ENCODE measurements around the gene TMEM253. TPM values are rescaled to one million over a fixed set of nuclear protein-coding genes. Genes with fewer than 3 reads are reported as not detected.

Gene TMEM253
- total and polyA plus RNA-seq, 4 donors, result 0.14 to 0.25 (median 0.19) TPM; not detected in 1

DNA sequence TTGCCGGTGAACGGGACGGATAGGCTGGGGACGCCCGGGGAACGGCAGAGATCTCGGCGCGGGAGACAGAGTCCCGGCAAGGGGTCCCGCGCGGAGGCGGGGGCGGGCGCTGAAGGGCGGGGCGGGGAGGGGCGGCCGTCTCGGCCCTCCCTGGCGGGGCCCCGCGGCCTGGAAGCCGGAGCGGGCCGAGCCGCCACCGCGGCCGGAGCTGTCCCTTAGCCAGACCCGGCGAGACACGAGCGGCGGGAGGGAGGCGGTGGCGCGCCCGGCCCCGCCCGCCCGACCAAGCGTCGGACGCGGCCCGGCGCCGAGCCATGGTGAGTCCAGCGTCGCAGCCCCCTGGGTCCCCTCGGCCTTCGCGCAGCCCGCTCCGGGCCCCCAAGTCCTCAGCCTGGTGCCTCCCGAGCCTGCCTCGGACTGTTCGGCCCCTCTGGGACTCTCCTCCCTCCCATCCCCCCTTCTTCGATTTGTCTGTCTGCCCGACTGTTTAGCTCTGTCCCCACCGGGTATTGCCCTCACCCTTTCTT is 30.7 kb upstream of the TMEM253 start, which contains the start of gene ARHGEF40:
Gene ARHGEF40, plus strand, starts transcription at position 222 of the 527 bp plus-strand sequence. Its CDS starts 93 bp downstream, at position 315.
- DNase-seq (ENCODE audit: low spot score), result peak; percentile 51
- TF ChIP-seq, protein P1, sequence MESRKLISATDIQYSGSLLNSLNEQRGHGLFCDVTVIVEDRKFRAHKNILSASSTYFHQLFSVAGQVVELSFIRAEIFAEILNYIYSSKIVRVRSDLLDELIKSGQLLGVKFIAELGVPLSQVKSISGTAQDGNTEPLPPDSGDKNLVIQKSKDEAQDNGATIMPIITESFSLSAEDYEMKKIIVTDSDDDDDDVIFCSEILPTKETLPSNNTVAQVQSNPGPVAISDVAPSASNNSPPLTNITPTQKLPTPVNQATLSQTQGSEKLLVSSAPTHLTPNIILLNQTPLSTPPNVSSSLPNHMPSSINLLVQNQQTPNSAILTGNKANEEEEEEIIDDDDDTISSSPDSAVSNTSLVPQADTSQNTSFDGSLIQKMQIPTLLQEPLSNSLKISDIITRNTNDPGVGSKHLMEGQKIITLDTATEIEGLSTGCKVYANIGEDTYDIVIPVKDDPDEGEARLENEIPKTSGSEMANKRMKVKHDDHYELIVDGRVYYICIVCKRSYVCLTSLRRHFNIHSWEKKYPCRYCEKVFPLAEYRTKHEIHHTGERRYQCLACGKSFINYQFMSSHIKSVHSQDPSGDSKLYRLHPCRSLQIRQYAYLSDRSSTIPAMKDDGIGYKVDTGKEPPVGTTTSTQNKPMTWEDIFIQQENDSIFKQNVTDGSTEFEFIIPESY (IDR thresholded peaks at IDR 0.05), result no peak

DNA sequence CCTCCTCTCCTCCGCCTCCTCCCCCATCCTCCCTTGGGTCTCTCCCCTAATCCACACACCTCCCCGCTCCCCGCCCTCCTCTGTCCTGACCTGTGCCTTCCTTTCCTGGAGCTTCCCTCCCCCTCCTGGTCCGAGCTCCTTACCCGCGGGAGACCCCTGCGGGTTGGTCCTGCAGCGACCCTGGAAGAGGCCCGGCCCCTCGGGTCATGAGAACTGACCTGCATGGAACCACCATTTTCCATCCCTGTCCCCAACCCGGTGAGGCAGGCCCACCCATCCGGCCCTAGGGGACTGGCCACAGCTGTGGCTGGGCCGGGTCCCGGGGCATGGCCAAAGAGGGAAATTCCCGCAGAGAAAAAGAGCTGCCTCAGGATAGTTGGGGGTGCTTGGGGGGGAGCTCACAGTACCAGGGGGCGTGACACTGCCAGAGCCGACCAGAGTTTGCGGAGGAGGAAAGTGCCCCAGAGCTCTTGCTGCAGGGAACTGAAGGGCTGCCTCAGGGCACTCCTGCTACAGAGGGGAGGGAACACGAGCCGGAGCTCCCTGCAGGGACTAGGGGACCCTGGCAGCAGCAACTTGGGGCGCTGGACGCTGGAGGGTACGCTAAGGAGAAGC is 30.1 kb upstream of the TMEM253 start:
- H3K4me1 ChIP-seq (ENCODE audit: control insufficient read depth in 4 of 4, insufficient read depth in 4 of 4, low read length in 3 of 4), result peaks cover 9 to 56% (median 43%) of the 10 kb centered on the region in 4 donors
- TF ChIP-seq EGR1 (IDR thresholded peaks at IDR 0.05; ENCODE audit: low read depth in 2 of 2) (no peak), TAF1 (conservative IDR thresholded peaks at IDR 0.05) (no peak), RXRA (IDR thresholded peaks at IDR 0.05) (no peak), HNF4A (conservative IDR thresholded peaks at IDR 0.05) (no peak), RAD21 (IDR thresholded peaks at IDR 0.05) (no peak), YY1 (IDR thresholded peaks at IDR 0.05) (no peak), GABPA (IDR thresholded peaks at IDR 0.05 in 1 of 2, conservative IDR thresholded peaks at IDR 0.05 in 1 of 2) (no peak), HNF4G (IDR thresholded peaks at IDR 0.05) (no peak)
- TF ChIP-seq, protein P2, sequence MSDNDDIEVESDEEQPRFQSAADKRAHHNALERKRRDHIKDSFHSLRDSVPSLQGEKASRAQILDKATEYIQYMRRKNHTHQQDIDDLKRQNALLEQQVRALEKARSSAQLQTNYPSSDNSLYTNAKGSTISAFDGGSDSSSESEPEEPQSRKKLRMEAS (IDR thresholded peaks at IDR 0.05), result no peak
- TF ChIP-seq, protein P3, sequence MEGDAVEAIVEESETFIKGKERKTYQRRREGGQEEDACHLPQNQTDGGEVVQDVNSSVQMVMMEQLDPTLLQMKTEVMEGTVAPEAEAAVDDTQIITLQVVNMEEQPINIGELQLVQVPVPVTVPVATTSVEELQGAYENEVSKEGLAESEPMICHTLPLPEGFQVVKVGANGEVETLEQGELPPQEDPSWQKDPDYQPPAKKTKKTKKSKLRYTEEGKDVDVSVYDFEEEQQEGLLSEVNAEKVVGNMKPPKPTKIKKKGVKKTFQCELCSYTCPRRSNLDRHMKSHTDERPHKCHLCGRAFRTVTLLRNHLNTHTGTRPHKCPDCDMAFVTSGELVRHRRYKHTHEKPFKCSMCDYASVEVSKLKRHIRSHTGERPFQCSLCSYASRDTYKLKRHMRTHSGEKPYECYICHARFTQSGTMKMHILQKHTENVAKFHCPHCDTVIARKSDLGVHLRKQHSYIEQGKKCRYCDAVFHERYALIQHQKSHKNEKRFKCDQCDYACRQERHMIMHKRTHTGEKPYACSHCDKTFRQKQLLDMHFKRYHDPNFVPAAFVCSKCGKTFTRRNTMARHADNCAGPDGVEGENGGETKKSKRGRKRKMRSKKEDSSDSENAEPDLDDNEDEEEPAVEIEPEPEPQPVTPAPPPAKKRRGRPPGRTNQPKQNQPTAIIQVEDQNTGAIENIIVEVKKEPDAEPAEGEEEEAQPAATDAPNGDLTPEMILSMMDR (IDR thresholded peaks at IDR 0.05; ENCODE audit: low read depth, low read length, missing input control), result no peak
- peak overlapping the region in 1 of 2 donors; percentile 56 for H3K9ac ChIP-seq (ENCODE audit: low read depth in 1 of 2, low read length in 2 of 2)
- peak overlapping the region; percentile 65 to 83 (median 77) for H3K4me3 ChIP-seq (ENCODE audit: low read depth in 1 of 3, low read length in 3 of 3)
- H3K27ac ChIP-seq (ENCODE audit: low read depth in 1 of 2, low read length in 2 of 2), result peak overlapping the region; percentile 62 to 85
- no peaks in the 10 kb centered on the region for H3K27me3 ChIP-seq (ENCODE audit: control insufficient read depth in 4 of 4, insufficient read depth in 4 of 4, low read length in 3 of 4)
- peak; percentile 51 for DNase-seq (ENCODE audit: low spot score)
- peaks cover 0 to 10% (median 5%) of the 10 kb centered on the region in 4 donors for H3K36me3 ChIP-seq (ENCODE audit: control insufficient read depth in 4 of 4, insufficient read depth in 3 of 4, low read depth in 1 of 4, low read length in 3 of 4)
- WGBS, result under 1% methylated on average over 23 of the region's 23 CpGs
- H3K9me3 ChIP-seq (ENCODE audit: control insufficient read depth in 4 of 4, low read length in 3 of 4), result no peaks in the 10 kb centered on the region

More for the DNA sequence above, 30.7 kb upstream of the TMEM253 start, which contains the start of gene ARHGEF40:
- H3K4me3 ChIP-seq (ENCODE audit: low read depth in 1 of 3, low read length in 3 of 3), result peak within 1 kb of the TSS; percentile 65 to 83 (median 77)
- no peaks in the 10 kb centered on the region for H3K27me3 ChIP-seq (ENCODE audit: control insufficient read depth in 4 of 4, insufficient read depth in 4 of 4, low read length in 3 of 4)
- H3K9me3 ChIP-seq (ENCODE audit: control insufficient read depth in 4 of 4, low read length in 3 of 4), result no peaks in the 10 kb centered on the region
- H3K36me3 ChIP-seq (ENCODE audit: control insufficient read depth in 4 of 4, insufficient read depth in 3 of 4, low read depth in 1 of 4, low read length in 3 of 4), result peaks cover 0 to 8% (median under 1%) of the 10 kb centered on the region in 4 donors
- peak within 1 kb of the TSS; percentile 73 to 85 for H3K27ac ChIP-seq (ENCODE audit: low read depth in 1 of 2, low read length in 2 of 2)
- peaks cover 9 to 59% (median 45%) of the 10 kb centered on the region in 4 donors for H3K4me1 ChIP-seq (ENCODE audit: control insufficient read depth in 4 of 4, insufficient read depth in 4 of 4, low read length in 3 of 4)
- WGBS, result under 1% methylated on average over 63 of the region's 63 CpGs
- H3K9ac ChIP-seq (ENCODE audit: low read depth in 1 of 2, low read length in 2 of 2), result peak within 1 kb of the TSS in 1 of 2 donors; percentile 56

Measured in liver (tissue), 9 donors.